T-helper 2 cell (primary cell): ENCODE measurements around the gene GPHA2.
A peak's percentile ranks its signal among the peaks of the same experiment; 100 is the strongest.

ENCODE experiments used
- DNase-seq, 5 experiments: peaks; one replicate each; pipeline versions ENCODE4 v3.0.0 to v3.0.0-alpha.2; 2012 to 2022

The GPHA2 gene

DNA sequence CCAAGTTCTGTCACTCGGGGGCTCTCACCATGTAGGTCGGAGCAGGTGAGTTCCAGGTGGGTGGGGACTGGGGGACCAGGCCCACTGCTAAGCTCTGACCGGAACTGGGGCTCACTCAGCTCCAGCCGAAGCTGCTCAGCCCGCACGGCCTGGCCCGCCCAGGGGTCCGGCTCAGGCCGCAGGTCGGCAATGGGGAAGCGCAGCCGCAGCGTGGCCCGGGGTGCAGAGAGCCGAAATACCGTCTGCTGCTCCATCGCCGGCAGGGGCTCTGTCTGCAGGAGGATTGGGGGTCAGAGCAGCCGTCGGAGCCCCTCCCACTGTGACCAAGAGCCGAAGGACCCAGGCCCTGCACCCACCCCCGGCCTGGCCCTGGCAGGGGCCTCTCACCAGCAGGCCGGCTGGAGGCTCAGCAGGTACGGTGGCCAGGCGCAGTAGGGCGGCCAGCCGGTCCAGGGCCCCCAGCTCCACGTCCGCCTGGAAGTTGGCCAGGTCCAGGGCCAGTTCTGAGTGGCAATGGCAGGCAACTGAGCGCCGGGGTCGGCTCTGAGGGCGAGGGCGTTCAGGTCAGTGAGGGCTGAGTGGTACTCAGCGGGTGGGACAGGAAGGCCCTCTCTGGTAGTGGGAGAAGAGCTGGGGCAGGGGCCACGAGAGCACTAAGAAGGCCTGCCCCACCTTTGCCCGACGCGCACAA is 25.9 kb downstream of the GPHA2 start:
- DNase-seq, result no peak

DNA sequence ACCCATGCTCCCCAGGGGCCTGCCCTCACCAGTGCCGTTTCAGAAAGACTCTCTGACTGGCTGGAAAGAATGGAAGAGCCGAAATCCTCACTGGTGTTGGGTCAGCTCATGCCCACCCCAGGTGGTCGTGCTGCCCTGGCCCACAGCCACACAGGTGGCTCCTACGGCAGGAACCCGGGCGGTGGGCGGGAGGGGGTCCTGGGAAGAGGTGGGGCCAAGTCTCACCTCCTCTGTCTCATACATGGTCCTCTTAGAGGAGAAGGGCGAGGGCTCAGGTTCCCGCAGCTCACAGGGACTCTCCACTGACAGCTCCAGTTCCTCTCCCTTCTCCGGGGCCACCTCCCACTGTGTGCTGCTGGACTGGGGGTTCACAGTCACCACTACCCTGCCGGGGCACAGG is 26.9 kb downstream of the GPHA2 start:
- DNase-seq, result no peak

DNA sequence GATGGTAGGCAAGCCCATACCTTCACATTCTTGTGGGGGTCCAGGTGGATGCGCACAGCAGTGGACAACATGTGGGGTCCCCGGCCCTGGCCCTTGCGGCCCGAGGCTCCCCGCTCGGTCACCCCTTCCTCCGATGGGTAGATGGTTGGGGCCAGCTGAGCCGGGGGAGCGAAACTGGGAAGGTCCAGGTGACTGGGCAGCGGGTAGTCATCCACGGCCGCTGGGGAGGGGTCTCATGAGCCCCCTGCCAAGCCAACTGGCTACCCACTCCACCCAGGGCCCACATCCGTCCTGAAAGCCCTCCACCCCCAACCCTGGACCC is 29.4 kb downstream of the GPHA2 start:
- DNase-seq, result no peak

DNA sequence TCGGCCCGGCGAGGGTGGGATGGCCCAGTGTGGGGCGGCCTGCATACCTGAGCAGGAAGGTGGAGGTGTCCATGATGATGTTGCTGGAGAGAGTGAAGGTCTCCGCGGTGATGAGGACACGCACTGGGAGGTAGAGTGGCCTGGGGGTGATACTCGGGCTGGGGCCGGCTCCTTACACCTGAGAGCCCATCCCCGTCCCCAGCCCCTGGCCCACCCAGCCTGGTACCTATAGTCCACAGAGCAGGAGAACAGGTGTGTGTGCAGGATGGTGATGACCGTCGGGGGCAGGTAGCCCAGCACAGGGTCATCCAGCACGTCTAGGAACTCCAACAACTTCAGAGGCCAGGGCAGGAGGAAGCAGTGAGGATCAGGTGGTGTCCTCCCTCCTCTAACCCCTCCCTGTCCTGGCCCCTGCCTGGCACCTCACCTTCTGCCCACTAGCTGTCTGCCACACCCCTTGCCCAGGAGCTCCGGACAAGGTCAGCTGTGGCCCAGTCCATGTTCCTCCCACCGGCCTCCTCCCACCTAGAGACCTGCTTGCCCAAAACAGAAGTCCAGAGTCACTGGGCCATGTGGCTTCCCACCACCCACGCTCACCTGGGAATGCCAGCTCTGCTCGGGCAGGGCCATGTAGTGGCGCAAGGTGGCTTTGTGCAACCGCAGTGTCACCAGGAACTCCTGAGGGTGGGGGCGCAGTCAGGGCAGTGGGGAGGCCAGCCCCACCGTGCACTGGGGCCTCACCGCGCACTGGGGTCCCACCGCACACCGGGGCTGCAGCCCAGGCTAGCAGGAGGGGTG is 30.0 kb downstream of the GPHA2 start:
- no peak for DNase-seq

DNA sequence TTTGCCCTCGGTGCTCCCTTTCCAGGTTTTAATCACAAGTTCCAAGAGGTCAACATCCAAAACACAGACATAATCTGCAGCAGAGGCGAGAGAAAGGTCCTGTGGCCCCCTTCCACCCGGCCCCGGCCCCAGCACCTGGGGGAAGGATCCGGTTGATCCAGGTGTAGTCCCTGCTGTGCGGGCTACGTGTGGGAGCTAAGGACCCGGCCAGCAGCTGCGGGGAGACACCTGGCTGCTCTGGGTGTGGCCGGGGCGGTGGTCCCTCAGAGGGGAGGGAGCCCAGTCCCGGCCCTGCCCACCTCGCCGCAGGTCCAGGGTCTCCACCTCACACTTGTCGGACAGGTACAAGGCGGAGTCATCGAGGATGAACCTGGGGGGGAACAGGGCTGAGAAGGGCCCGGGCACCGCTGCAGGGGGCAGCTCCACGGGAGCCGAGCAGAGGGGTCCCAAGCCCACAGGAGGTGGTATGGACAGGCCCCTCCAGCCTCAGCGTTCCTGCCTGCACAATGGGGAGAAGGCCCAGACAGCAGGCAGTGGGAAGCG is 32.3 kb downstream of the GPHA2 start:
- DNase-seq, result no peak

DNA sequence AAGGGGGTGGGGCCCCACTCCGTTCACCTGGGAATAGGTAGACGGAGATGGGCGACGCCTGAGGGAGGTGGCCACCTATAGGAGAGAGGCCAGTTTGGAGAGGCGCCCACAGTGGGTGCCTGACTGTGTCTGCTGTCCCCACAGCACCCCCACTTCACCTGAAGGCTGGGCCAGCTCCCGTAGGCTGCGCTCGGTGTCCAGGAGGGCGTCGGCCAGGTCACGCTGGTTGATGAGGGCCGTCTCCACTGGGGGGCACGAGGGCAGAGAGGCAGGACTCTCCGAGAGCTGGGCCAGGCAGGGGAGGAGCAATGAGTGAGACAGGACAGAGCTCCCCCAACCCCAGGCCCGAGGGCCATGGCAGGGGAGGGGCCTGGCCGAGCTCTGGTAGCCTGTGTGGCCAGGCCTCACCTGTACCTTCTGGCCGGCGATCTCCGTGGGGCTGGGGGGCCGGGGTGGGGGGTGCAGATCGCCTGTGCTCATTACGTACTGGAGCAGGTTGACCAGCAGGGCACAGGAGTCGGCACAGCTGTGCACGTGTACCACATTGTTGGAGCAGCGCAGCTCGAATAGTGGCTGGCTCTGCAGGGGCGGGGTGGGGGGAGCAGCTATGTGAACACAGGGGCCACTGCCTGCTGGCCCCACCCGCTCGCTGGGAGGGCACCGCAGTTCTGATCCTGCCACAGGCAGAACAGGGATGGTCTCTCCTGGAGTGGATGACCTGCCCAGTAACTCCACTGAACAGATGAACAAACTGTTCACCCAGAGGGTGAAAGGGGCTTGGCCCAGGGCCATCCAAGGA is 33.4 kb downstream of the GPHA2 start:
- DNase-seq, result no peak

DNA sequence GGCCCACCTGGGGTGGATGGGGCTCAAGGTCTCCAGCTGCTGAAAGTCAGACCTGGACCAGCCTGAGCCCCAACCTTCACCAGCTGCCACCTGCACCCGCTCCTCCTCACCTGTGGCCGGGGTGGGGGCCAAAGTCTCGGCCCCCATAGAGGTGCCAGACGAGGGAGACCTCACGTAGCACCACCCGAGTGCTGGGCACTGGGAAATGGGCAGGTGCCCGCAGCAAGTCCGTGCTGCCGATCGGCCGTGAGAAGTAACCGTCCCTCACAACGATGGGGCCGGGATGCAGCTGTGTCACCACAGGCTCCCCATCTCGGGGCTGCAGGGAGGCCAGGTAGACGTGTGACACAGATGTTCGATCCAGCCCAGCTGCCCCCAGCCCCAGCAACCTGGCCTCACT is 34.9 kb downstream of the GPHA2 start:
- no peak for DNase-seq

DNA sequence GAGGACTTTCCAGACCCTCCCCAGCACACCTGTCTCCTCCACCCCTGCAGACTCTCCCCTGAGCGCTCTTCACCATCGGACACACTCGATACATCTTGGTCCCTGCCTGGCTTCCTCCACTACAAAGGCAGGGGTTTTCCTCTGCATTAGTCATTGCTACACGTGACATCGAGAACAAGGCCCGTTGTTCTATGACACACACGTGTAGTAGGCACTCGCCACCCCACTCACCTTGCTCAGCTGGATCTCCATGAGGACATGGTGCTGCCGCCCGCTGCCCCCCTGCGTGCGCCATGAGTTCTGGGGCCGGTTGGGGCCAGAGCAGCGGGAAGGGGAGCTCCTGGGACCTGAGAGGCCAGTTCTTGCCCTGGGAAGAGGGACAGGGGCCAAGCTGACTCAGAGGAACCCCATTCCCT is 35.4 kb downstream of the GPHA2 start:
- DNase-seq, result peak in 4 of 5 experiments; percentile 57 to 73 (median 64)

DNA sequence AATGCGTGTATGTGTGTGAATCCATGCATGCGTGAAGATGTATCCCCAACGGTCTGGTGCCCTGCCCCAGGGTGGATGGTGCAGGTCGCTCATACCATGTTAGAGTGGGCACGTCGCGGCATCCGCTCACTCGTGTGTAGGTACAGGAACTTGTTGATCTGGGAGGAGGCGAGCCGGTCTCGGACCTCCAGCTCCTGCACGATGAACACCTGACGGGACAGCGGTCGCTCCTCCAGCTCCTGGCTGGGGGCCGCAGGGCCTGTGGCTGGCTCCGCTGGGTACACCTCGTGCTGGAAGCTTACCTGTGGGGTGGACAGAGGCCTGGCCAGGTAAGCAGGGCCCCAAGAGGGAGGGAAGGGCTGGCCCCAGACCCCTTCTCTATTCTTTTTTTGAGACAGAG is 37.2 kb downstream of the GPHA2 start:
- no peak for DNase-seq

DNA sequence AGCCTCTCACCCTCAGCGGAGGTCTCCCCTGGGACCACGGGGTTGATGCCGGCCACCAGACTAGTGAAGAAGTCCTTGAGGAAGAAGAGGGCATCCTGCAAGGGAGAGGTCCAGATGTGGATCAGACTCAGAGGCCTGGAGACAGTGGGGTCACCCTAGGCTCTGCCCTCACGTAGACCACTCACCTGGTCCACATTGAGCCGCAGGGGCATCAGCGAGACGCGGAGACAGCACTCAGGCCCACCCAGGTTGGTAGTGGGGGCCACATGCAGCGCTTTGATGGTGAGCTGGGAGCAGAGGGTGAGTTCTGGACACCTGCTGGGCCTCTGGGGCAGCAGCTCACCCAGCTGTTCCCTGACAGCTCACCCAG is 37.6 kb downstream of the GPHA2 start:
- no peak for DNase-seq

DNA sequence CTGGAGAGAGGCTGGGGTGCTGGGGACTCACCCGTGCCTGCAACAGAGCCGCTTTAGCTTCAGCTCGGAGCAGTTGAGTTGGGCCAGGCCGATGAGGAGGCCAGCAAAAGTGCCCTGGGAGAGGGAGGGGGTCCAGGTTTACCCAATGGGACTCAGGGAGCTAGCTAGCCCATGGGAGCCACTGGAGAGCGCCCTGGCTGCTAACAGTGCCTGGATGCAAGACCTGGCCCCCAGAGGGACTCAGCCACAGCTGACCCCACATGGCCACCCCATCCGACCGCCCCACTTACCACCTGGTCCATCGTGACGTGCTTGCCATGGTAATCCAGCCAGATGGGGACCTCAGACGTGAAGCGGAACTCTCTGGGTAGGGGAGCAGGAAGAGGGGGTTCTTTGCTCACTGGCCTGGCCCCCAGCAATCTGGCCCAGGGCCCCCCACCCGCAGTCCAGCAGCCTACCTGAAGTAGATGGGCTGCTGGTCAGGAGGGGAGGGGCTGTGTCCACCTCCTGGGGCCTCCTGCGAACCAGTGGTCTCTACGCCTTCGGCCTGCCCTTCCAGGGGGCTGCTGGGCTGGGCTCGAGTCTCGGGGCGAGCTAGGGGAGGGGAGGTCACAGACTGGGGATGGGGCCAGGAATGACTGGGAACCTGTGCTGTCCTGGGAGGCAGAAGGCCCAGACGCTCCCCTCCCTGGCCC is 38.2 kb downstream of the GPHA2 start:
- no peak for DNase-seq

DNA sequence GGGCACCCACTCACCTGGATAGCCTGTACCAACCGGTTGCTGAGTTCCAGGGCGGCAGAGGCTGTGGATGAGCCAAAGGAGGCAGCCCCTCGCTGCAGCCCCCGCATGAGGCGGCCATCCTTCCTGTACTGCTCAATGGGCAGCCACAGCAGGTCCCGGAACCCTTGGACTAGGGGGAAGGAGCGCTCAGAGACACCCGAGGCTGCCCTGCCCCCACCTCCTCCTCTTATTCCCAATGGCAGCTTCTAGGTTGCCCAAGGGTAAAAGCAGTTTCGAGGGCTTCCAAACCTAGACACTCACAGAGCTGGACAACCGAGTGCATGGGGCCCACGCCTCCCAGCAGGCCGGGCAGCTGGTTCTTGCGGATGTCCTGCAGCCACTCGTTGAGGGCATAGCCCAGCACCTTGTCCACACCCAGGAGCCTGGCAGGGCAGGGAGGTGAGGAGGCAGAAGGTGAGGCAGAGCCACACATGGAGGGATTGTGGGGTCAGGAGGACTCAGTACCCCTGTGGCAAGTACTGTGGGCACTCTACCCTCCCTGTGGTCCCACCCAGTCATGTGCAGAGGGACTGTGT is 39.2 kb downstream of the GPHA2 start:
- DNase-seq, result no peak

DNA sequence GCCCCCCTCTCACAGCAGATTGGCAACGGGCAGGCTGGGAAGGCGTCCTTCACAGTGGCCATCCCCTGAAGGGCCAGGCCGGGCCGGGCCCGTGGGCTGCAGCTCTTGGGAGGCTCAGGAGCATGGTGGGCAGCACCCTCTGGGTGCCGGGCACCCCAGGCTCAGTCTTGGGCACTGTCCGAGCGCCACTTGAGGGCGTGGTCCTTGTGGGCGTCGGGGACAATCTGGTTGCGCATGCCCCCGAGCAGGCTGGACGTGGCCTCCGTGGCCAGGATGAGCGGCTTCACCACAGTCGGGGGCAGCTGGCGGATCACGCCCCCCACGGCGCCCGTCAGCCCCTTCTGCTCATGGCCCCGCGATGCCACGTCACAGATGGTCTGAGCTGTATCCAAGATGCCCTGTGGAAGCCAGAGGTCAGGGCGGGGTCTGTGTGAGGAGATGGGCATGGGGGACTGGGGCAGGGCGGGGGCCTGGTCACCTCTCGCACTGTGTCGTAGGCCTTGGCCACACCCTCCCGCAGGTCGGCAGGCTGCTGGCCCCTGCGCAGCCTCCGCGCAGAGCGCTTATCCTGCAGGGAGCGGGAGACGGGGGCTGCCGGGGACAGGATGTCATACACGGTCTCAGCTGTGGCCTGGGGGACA is 40.8 kb downstream of the GPHA2 start:
- DNase-seq, result no peak

DNA sequence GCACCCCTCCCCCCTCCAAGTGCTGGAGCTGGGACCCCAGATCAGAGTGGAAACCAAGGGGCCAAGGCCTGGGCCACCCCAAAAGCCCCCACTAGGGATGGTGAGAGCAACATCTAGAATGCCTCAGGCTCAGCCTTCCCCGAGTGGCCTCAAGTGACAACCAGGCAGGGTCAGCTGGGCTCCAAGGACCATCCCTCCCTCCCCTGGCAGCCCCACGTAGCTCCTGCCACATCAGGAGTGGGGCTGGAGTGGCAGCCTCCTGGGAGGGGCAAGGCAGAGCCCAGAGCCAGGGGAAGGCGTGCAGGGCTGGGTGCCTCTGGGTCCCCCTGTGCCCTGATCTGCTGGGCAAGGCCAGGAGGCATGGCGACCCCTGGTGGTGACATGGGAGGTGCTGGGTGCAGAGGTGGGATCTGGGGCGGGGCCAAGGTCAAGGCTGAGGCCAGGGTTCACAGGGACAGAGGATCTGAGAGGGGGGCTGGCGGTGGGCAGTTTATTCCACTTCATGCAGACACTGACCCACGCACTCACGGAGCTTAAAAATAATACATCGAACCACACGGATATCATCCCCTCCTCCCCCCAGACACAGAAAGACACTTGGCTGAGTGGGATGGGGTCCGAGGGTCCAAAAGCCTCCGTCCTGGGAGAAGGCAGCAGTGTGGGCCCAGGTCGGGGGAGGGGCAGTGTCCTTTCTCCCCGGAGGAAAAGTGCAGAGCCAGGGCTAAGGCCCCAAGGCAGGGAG is 41.5 kb downstream of the GPHA2 start:
- peak; percentile 75 to 89 (median 85) for DNase-seq

DNA sequence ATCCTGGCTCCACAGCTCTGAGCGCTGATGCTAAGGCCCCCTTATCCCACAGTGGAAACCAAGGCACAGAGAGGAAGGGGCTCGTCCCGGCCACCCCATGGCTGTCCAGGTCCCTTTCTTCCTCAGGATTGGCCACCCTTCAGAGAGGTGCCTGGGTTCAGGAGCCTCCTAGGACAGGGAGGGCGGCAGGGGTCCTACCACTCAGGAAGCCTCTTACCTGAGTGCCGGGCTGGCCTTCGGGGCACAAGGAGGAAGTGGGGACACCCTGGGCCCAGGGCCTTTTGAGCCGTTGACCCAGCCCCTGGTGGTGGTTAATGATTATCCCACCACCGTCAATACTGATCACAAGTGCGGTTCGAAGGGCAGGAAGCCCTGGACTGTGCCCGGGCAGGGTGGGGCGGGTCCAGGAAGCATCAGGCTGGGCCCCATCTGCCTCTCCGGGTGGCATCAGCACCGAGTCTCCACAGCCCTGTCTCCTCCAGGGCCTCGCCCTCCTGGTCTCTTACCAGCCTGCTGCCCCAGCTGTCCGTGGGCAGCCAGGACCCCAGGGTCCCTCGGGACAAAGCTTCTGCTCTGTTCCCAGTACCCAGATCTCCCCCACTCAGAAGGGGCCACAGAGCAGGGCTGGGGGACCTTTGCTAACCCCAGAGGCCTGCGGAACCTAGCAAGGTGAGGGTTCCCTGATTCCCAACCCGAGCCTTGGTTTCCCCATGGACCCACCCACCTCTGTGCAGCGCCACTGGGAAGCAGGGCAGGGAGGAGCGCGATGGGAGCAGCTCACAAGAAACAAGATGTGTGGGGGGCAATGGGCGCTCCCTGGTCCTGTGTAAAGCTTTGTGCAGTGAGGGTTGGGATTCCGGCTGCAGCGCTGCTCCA is 42.3 kb downstream of the GPHA2 start:
- no peak for DNase-seq

DNA sequence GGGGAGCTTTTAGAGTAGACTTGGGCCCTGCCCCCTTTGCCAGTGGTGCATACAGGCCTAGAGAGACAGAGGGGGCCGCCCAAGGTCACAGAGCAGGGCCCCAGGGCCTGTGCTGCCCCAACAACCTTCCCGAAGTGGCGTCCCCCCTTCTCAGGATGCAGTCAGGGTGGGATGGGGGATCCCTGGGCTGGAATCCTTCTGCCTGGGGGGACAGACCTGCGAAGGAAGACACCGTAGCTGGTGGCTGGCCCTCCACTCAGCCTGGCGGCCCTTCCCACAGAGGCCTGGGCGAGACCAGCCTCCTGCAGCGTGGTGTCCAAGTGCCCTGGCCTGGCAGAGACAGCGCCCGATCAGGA is 42.9 kb downstream of the GPHA2 start:
- DNase-seq, result no peak

DNA sequence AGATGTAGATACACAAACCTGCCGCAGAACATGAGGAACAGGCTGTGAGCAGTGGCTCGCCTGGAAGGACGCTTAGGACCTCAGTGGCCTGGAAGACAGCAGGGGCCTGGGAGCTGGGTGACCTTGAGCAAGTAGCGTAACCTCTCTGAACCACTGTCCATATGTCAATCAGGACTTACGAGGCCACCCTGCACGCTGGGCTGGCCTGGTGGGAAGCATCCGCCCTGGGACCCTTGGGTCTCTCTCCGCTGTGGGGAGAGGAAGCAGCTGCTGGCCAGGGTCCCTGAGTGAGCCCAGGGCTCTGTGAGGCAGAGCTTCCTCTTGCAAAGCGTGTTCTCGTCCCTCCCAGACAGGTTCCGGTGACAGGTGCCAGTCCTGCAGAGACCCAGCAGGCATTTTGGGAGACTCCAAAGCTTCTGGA is 43.3 kb downstream of the GPHA2 start:
- DNase-seq, result no peak

DNA sequence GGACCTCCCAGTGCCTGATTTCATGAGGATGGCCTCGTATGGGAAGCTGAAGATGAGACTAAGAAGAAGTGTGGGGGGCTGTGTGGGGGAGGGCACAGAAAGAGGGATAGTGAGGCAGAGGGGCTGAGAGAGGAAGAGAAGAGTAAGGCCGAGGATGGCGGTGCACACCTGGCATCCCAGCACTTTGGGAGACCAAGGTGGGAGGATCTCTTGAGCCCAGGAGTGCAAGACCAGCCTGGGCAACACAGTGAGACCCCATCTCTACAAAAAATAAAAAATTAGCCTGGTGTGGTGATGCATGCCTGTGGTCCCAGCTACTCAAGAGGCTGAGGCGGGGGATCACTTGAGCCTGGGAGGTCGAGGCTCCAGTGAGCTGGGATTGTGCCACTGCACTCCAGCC is 43.8 kb downstream of the GPHA2 start:
- no peak for DNase-seq

DNA sequence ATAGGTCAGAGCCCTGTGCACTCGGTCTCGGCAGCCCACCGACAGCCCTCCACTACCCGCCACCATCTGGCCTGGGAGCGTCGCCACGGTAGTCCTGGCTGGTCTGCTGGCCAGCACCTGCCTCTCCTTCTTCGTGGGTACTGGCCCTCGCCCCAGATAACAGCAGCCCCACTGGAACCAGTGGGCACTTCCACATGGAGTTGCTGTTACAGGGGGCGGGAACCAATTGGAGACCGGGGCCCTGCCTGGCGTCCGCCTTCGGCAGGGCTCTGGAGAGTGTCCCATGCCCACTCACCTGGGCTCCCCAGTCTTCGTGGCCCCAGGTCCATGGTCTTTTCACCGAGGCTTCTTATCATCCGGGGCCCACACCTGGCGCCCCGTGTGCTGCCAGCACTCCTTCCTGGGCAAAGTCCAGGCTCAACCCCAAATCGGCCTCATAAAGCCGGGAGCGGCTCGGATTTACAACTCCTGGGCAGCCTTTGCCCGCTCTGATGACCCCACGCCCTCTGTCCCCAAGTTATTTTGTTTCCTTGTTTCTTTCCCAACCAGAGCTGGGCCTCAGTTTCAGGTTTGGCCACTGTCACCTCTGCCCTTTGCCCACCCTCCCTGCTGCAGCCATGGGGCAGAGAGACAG is 44.4 kb downstream of the GPHA2 start:
- DNase-seq, result no peak

DNA sequence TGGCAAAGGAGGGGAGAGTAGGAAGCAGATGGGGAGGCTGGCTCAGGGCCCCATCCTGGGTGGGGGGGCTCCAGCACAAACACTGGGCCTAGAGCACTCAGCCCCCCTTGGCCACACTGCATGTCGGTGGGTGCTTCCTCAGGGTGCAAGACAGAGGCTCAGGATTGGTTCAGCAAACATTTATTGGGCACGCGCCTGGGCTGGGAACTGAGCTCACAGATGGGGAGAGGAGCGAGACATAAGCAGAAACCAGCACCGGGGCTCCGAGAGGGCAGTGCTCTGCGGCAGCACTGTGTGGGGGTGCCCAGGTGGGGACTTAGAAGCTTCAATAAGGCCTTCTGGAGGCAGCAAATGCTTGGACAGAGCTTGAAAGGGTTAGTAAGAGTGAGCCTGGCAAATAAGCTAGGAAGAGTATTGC is 45.2 kb downstream of the GPHA2 start:
- no peak for DNase-seq
